Naive B cell (primary cell): ENCODE data around the gene MAST4. TPM values are rescaled to one million over a fixed set of nuclear protein-coding genes. Genes with fewer than 3 reads are reported as not detected.

Experiments used
- ATAC-seq, 2 donors: fragments of 150-1000 bp; cut with Tn5 transposase; 2 replicates each; pipeline ENCODE4 v1.10.0; 2021; ENCODE audit warnings: low read depth in 2 of 2, mild to moderate bottlenecking in 2 of 2, moderate library complexity in 2 of 2
- DNase-seq: peaks from one replicate; pipeline ENCODE4 v3.0.0; 2022
- H3K27ac Mint-ChIP-seq, 6 donors: one replicate each; pipeline ENCODE4 v1.8.0; 2020 to 2022; ENCODE audit warnings: mild to moderate bottlenecking in 6 of 6, mixed read lengths in 6 of 6, moderate library complexity in 5 of 6, inconsistent platforms in 2 of 6
- H3K27me3 Mint-ChIP-seq, 3 donors: one replicate each; pipeline ENCODE4 v1.8.0; 2021 to 2022; ENCODE audit warnings: mixed read lengths in 3 of 3, mild to moderate bottlenecking in 1 of 3
- H3K36me3 Mint-ChIP-seq, 2 donors: one replicate each; pipeline ENCODE4 v1.8.0; 2020 to 2022; ENCODE audit warnings: mixed read lengths in 2 of 2, inconsistent platforms in 1 of 2, mild to moderate bottlenecking in 1 of 2
- H3K4me1 Mint-ChIP-seq, 3 donors: one replicate each; pipeline ENCODE4 v1.8.0; 2020 to 2022; ENCODE audit warnings: mixed read lengths in 3 of 3, inconsistent platforms in 1 of 3, mild to moderate bottlenecking in 1 of 3, moderate library complexity in 1 of 3
- H3K4me3 Mint-ChIP-seq, 8 donors: one replicate each; pipeline ENCODE4 v1.8.0; 2020 to 2022; ENCODE audit warnings: mild to moderate bottlenecking in 8 of 8, mixed read lengths in 8 of 8, moderate library complexity in 8 of 8, inconsistent platforms in 2 of 8
- H3K9me3 Mint-ChIP-seq, 7 donors: one replicate each; pipeline ENCODE4 v1.8.0; 2020 to 2022; ENCODE audit warnings: mixed read lengths in 7 of 7, mild to moderate bottlenecking in 5 of 7, inconsistent platforms in 2 of 7, moderate library complexity in 1 of 7
- polyA plus RNA-seq, 6 donors: library from polyadenylated mRNA; unstranded; fragments of 300-500 nt; fragmentation: Illumina TruSeq; gene quantifications; one replicate each; pipeline ENCODE4 v1.2.3, GENCODE V29; 2021; ENCODE audit warnings: low read depth in 6 of 6

The MAST4 gene
- polyA plus RNA-seq, 6 donors from 2014 or later: 0.17 to 2.3 (median 1.3) TPM

GRCh38 chr5:67003685-67003934 lies 407.4 kb downstream of the MAST4 start:
- Mint-ChIP-seq H3K27me3 (no peaks in the 10 kb centered on the region), H3K4me3 (peak overlapping the region; percentile 86 to 95 (median 91)), H3K27ac (peak overlapping the region; percentile 46 to 90 (median 79)), H3K9me3 (no peaks in the 10 kb centered on the region), H3K4me1 (peaks cover 14 to 24% (median 18%) of the 10 kb centered on the region in 3 donors), H3K36me3 (no peaks in the 10 kb centered on the region)
- DNase-seq (no peak), ATAC-seq (no peak)

- H3K27me3 Mint-ChIP-seq: no peaks in the 10 kb centered on the region
- H3K4me3 Mint-ChIP-seq: peak overlapping the region; percentile 87 to 96 (median 94)
- peak; percentile 84 to 87 for ATAC-seq
- H3K9me3 Mint-ChIP-seq: no peaks in the 10 kb centered on the region
- peak; percentile 71 for DNase-seq
- H3K36me3 Mint-ChIP-seq: no peaks in the 10 kb centered on the region
- H3K4me1 Mint-ChIP-seq: peaks cover 14 to 24% (median 18%) of the 10 kb centered on the region in 3 donors
- peak overlapping the region; percentile 46 to 96 (median 85) for H3K27ac Mint-ChIP-seq
Measured at GRCh38 chr5:67003935-67004729, 407.9 kb downstream of the MAST4 start.

- peaks cover 14 to 24% (median 18%) of the 10 kb centered on the region in 3 donors for H3K4me1 Mint-ChIP-seq
- H3K27ac Mint-ChIP-seq: peak overlapping the region; percentile 71 to 96 (median 84)
Measured at GRCh38 chr5:67004730-67005350, 408.6 kb downstream of the MAST4 start.

DNA sequence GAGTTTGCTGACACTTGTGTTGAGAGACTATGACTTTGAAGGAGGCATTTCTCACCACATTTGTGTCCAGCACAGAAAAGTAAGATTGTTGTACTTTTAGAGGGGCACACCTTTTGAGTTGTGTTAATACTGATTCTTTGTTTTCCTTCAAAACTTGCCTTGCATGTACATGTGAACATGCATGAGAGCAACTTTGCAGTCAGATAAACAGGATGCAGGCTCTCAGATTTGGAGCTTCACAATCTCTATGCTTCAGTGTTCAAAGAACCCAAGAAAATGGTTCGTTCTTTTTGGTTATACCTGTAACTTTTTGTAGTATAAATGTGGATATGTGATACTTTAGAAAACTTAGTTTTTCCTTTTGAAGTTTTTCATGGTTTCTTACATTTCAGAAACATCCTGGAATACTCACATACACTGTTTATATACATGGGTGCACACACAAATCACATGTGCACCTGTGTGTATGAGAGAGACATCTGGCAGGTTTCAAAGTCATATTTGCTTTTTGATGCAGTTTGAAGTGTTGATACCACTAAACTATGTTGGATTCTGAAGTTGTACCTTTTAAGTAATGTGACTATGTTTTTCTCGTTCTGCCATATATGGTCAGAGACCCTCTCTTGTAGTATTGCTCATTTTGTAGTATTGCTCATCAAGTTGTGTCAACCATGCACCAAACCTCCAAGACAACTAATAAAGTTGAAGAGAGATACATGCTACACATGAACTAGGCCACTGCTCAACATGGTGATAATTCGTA lies 409.7 kb downstream of the MAST4 start:
- peaks cover 0 to 5% (median under 1%) of the 10 kb centered on the region in 3 donors for H3K27me3 Mint-ChIP-seq
- peaks cover 14 to 24% (median 18%) of the 10 kb centered on the region in 3 donors for H3K4me1 Mint-ChIP-seq
- no peak for ATAC-seq
- no peak overlapping the region for H3K27ac Mint-ChIP-seq
- no peak for DNase-seq
- no peaks in the 10 kb centered on the region for H3K9me3 Mint-ChIP-seq
- H3K36me3 Mint-ChIP-seq: peaks cover 0 to 6% of the 10 kb centered on the region in 2 donors
- peak overlapping the region in 4 of 8 donors; percentile 87 to 95 (median 93) for H3K4me3 Mint-ChIP-seq

More at GRCh38 chr5:67004730-67005350, 408.6 kb downstream of the MAST4 start:
- no peaks in the 10 kb centered on the region for H3K9me3 Mint-ChIP-seq
- peaks cover 0 to 4% (median 0%) of the 10 kb centered on the region in 3 donors for H3K27me3 Mint-ChIP-seq
- ATAC-seq (no peak), DNase-seq (no peak)
- H3K36me3 Mint-ChIP-seq: peaks cover 0 to 5% of the 10 kb centered on the region in 2 donors
- H3K4me3 Mint-ChIP-seq: peak overlapping the region; percentile 87 to 96 (median 94)

- Mint-ChIP-seq H3K27me3 (peaks cover 0 to 10% (median 7%) of the 10 kb centered on the region in 3 donors), H3K4me3 (peak overlapping the region in 2 of 8 donors; percentile 92 to 94), H3K27ac (no peak overlapping the region), H3K36me3 (peaks cover 0 to 6% of the 10 kb centered on the region in 2 donors), H3K9me3 (no peaks in the 10 kb centered on the region), H3K4me1 (peaks cover 14 to 24% (median 23%) of the 10 kb centered on the region in 3 donors)
- DNase-seq: no peak
- no peak for ATAC-seq
Measured at GRCh38 chr5:67006500-67006848, 410.3 kb downstream of the MAST4 start.

- Mint-ChIP-seq H3K9me3 (no peaks in the 10 kb centered on the region), H3K4me1 (peaks cover 14 to 23% (median 18%) of the 10 kb centered on the region in 3 donors), H3K4me3 (peak overlapping the region in 1 of 8 donors; percentile 15), H3K27ac (no peak overlapping the region), H3K36me3 (peaks cover 0 to 6% of the 10 kb centered on the region in 2 donors), H3K27me3 (peaks cover 0 to 12% (median 8%) of the 10 kb centered on the region in 3 donors)
- DNase-seq: no peak
- no peak for ATAC-seq
Measured at GRCh38 chr5:67009028-67009427, 412.8 kb downstream of the MAST4 start.

- no peak for DNase-seq
- H3K9me3 Mint-ChIP-seq: no peaks in the 10 kb centered on the region
- H3K4me1 Mint-ChIP-seq: peaks cover 1 to 10% (median 6%) of the 10 kb centered on the region in 3 donors
- no peak overlapping the region for H3K4me3 Mint-ChIP-seq
- H3K36me3 Mint-ChIP-seq: peaks cover 0 to 6% of the 10 kb centered on the region in 2 donors
- H3K27me3 Mint-ChIP-seq: peaks cover 0 to 12% (median 8%) of the 10 kb centered on the region in 3 donors
- H3K27ac Mint-ChIP-seq: peak overlapping the region in 1 of 6 donors; percentile 67
- ATAC-seq: no peak
Measured at GRCh38 chr5:67010684-67011409, 414.7 kb downstream of the MAST4 start.

GRCh38 chr5:67011422-67011821 lies 415.2 kb downstream of the MAST4 start:
- H3K27me3 Mint-ChIP-seq: peaks cover 0 to 12% (median 8%) of the 10 kb centered on the region in 3 donors
- no peaks in the 10 kb centered on the region for H3K9me3 Mint-ChIP-seq
- peaks cover 0 to 6% (median 6%) of the 10 kb centered on the region in 3 donors for H3K4me1 Mint-ChIP-seq
- peaks cover 0 to 6% of the 10 kb centered on the region in 2 donors for H3K36me3 Mint-ChIP-seq
- no peak for DNase-seq
- ATAC-seq: no peak
- no peak overlapping the region for H3K27ac Mint-ChIP-seq
- no peak overlapping the region for H3K4me3 Mint-ChIP-seq

DNA sequence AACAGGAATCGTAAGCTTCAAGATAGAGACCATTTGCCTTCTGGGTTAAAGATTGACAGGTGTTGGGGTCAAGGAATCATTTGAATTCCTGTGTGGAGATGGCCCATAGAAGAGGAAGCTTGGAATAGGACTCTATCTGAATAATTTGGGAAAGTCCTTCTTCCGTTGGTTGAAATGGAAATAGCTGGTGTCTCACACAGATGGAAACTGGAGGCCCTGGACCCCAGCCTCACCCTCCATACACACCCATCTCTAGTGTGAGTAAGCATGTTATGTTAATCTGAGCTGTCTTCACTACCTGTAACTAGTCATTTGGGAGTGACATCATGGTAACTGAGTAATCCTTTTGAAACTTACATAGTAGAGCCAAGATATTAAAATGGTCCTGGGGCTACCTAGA lies 416.0 kb downstream of the MAST4 start:
- H3K36me3 Mint-ChIP-seq: peaks cover 0 to 6% of the 10 kb centered on the region in 2 donors
- H3K4me3 Mint-ChIP-seq: no peak overlapping the region
- H3K27ac Mint-ChIP-seq: no peak overlapping the region
- peaks cover 0 to 12% (median 8%) of the 10 kb centered on the region in 3 donors for H3K27me3 Mint-ChIP-seq
- H3K9me3 Mint-ChIP-seq: no peaks in the 10 kb centered on the region
- ATAC-seq (no peak), DNase-seq (no peak)
- peaks cover 0 to 6% (median 4%) of the 10 kb centered on the region in 3 donors for H3K4me1 Mint-ChIP-seq

- ATAC-seq (no peak), DNase-seq (no peak)
- Mint-ChIP-seq H3K27ac (no peak overlapping the region), H3K4me1 (peaks cover 0 to 6% (median 4%) of the 10 kb centered on the region in 3 donors), H3K36me3 (peaks cover 0 to 6% of the 10 kb centered on the region in 2 donors), H3K4me3 (no peak overlapping the region), H3K9me3 (no peaks in the 10 kb centered on the region), H3K27me3 (peaks cover 0 to 12% (median 8%) of the 10 kb centered on the region in 3 donors)
Measured at GRCh38 chr5:67013719-67014118, 417.5 kb downstream of the MAST4 start.

- DNase-seq: no peak
- peaks cover 0 to 12% (median 8%) of the 10 kb centered on the region in 3 donors for H3K27me3 Mint-ChIP-seq
- no peaks in the 10 kb centered on the region for H3K9me3 Mint-ChIP-seq
- no peak for ATAC-seq
- no peak overlapping the region for H3K4me3 Mint-ChIP-seq
- no peak overlapping the region for H3K27ac Mint-ChIP-seq
- peaks cover 0 to 6% (median 4%) of the 10 kb centered on the region in 3 donors for H3K4me1 Mint-ChIP-seq
- peaks cover 0 to 6% of the 10 kb centered on the region in 2 donors for H3K36me3 Mint-ChIP-seq
Measured at GRCh38 chr5:67014191-67014590, 418.0 kb downstream of the MAST4 start.

DNA sequence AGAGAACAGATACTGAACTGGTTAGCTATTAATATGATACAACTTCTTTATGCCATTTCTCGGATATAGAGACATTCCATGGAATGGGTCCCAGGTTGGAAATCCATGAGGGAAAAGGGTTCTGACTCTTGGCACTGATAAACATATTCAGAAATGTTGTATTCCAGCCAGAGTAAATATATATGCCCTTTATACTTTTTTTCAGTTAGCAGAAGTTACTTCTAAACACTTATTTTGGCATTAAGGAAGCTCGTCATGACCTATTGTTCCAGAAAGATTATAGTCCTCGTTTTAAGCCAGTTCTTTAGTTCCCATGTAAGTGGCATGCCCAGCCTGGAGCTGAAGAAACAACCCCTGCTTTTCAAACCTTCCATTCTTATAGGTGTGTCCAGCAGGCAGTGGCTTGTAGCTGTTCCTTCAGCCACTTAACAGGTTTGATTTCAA lies 418.8 kb downstream of the MAST4 start:
- Mint-ChIP-seq H3K9me3 (no peaks in the 10 kb centered on the region), H3K36me3 (no peaks in the 10 kb centered on the region), H3K4me1 (peaks cover 0 to 6% (median 4%) of the 10 kb centered on the region in 3 donors), H3K27me3 (peaks cover 0 to 8% (median 7%) of the 10 kb centered on the region in 3 donors), H3K4me3 (no peak overlapping the region), H3K27ac (no peak overlapping the region)
- DNase-seq (no peak), ATAC-seq (no peak)
